Liver (tissue), 9 donors: ENCODE data around the gene NAT16. TPM values are rescaled to one million over a fixed set of nuclear protein-coding genes. Genes with fewer than 3 reads are reported as not detected.
A peak's percentile ranks its signal among the peaks of the same experiment; 100 is the strongest.

ENCODE experiments used
- DNase-seq: peaks from one replicate; pipeline ENCODE4 v3.0.0-alpha.2; 2017; ENCODE audit warnings: low spot score
- H3K27ac ChIP-seq, 2 donors: one replicate each; pipeline ENCODE4 v1.7.0; 2013; ENCODE audit warnings: inconsistent platforms in 2 of 2, low read length in 2 of 2, control low read depth in 1 of 2, low read depth in 1 of 2, mild to moderate bottlenecking in 1 of 2
- H3K27me3 ChIP-seq, 4 donors: one replicate each; pipeline versions ENCODE4 v1.6.1 to v1.7.0; 2013; ENCODE audit warnings: low read length in 3 of 4, inconsistent platforms in 1 of 4, mild to moderate bottlenecking in 1 of 4, moderate library complexity in 1 of 4; ENCODE audit not compliant: control insufficient read depth in 4 of 4, insufficient read depth in 4 of 4
- H3K36me3 ChIP-seq, 4 donors: one replicate each; pipeline versions ENCODE4 v1.6.1 to v1.7.0; 2013; ENCODE audit warnings: low read length in 3 of 4, mild to moderate bottlenecking in 3 of 4, low read depth in 1 of 4, moderate library complexity in 1 of 4; ENCODE audit not compliant: control insufficient read depth in 4 of 4, insufficient read depth in 3 of 4
- H3K4me1 ChIP-seq, 4 donors: one replicate each; pipeline versions ENCODE4 v1.6.1 to v1.7.0; 2013; ENCODE audit warnings: low read length in 3 of 4, mild to moderate bottlenecking in 3 of 4, moderate library complexity in 1 of 4; ENCODE audit not compliant: control insufficient read depth in 4 of 4, insufficient read depth in 4 of 4
- H3K4me3 ChIP-seq, 3 donors: one replicate each; pipeline versions ENCODE4 v1.6.1 to v1.7.0; 2013; ENCODE audit warnings: low read length in 3 of 3, control low read depth in 1 of 3, low read depth in 1 of 3, mild to moderate bottlenecking in 1 of 3
- H3K9ac ChIP-seq, 2 donors: one replicate each; pipeline ENCODE4 v1.7.0; 2013; ENCODE audit warnings: low read length in 2 of 2, mild to moderate bottlenecking in 2 of 2, moderate library complexity in 2 of 2, control low read depth in 1 of 2, low read depth in 1 of 2
- H3K9me3 ChIP-seq, 4 donors: one replicate each; pipeline versions ENCODE4 v1.6.1 to v1.7.0; 2013; ENCODE audit warnings: low read length in 3 of 4; ENCODE audit not compliant: control insufficient read depth in 4 of 4
- ATF3 ChIP-seq: IDR thresholded peaks from 2 replicates; pipeline ENCODE4 v1.6.1; 2016; ENCODE audit warnings: antibody characterized with exemption
- CTCF ChIP-seq: fragments of 150-350 bp; IDR thresholded peaks from 2 replicates; pipeline ENCODE4 v1.5.1; 2017; ENCODE audit warnings: improper control_type of control experiment, low read depth, low read length; ENCODE audit not compliant: missing input control
- EGR1 ChIP-seq, 2 donors: IDR thresholded peaks; 2 replicates each; pipeline ENCODE4 v1.6.1; 2016 to 2018; ENCODE audit warnings: antibody characterized with exemption in 2 of 2, low read depth in 2 of 2
- FOXA1 ChIP-seq: IDR thresholded peaks from 2 replicates; pipeline ENCODE4 v1.6.1; 2016; ENCODE audit warnings: antibody characterized with exemption
- GABPA ChIP-seq, 2 donors: IDR thresholded peaks in 1 of 2; conservative IDR thresholded peaks in 1 of 2; 2 replicates each; pipeline ENCODE4 v1.6.1; 2016; ENCODE audit warnings: antibody characterized with exemption in 2 of 2, mild to moderate bottlenecking in 1 of 2, moderate library complexity in 1 of 2
- HNF4A ChIP-seq, 2 donors: conservative IDR thresholded peaks; 2 replicates each; pipeline ENCODE4 v1.6.1; 2016; ENCODE audit warnings: antibody characterized with exemption in 2 of 2, mild to moderate bottlenecking in 2 of 2
- HNF4G ChIP-seq: IDR thresholded peaks from 2 replicates; pipeline ENCODE4 v1.6.1; 2016; ENCODE audit warnings: antibody characterized with exemption
- JUND ChIP-seq, 2 donors: IDR thresholded peaks; 2 replicates each; pipeline ENCODE4 v1.6.1; 2016; ENCODE audit warnings: antibody characterized with exemption in 2 of 2
- MAX ChIP-seq: IDR thresholded peaks from 2 replicates; pipeline ENCODE4 v1.6.1; 2016; ENCODE audit warnings: antibody characterized with exemption
- NR2F2 ChIP-seq: IDR thresholded peaks from 2 replicates; pipeline ENCODE4 v1.6.1; 2016; ENCODE audit warnings: antibody characterized with exemption
- RAD21 ChIP-seq, 2 donors: IDR thresholded peaks; 2 replicates each; pipeline ENCODE4 v1.6.1; 2016; ENCODE audit warnings: antibody characterized with exemption in 2 of 2, mild to moderate bottlenecking in 2 of 2
- SP1 ChIP-seq: IDR thresholded peaks from 2 replicates; pipeline ENCODE4 v1.6.1; 2018; ENCODE audit warnings: antibody characterized with exemption, mild to moderate bottlenecking
- TAF1 ChIP-seq: conservative IDR thresholded peaks from 2 replicates; pipeline ENCODE4 v1.6.1; 2016; ENCODE audit warnings: antibody characterized with exemption, mild to moderate bottlenecking
- YY1 ChIP-seq: IDR thresholded peaks from 2 replicates; pipeline ENCODE4 v1.6.1; 2016; ENCODE audit warnings: antibody characterized with exemption, mild to moderate bottlenecking
- ZBTB33 ChIP-seq: IDR thresholded peaks from 2 replicates; pipeline ENCODE4 v1.6.1; 2016; ENCODE audit warnings: antibody characterized with exemption
- WGBS: extraction: QIAGEN DNeasy Blood & Tissue Kit; methylation state at CpG from one replicate; pipeline ENCODE4 v1.1.7; 2013; 5-methylcytosine and 5-hydroxymethylcytosine counted together
- polyA plus RNA-seq, 2 donors: library from polyadenylated mRNA; stranded (reverse) in 1 of 2; unstranded in 1 of 2; fragments of 200-250 nt in 1 of 2; fragments of >200 nt in 1 of 2; fragmentation: Nextera tagmentation in 1 of 2; extraction: Ambion mirVana in 1 of 2; gene quantifications; one replicate each; pipeline versions ENCODE4 v1.2.1 to v1.2.3, GENCODE V29; 2013 to 2015
- total RNA-seq, 2 donors: library from RNA; depleted of rRNA; stranded (reverse); fragments of >200 nt; gene quantifications; one replicate each; pipeline ENCODE4 v1.2.3, GENCODE V29; 2014
- donor health status: healthy.
- donor health status: healthy.
- donor health status: healthy.
- donor health status: healthy.
- donor health status: healthy.

Gene NAT16
- total and polyA plus RNA-seq, 4 donors = not detected

GRCh38 chr7:101169838-101170551 lies 10.1 kb downstream of the NAT16 start:
- TF ChIP-seq RAD21 (IDR thresholded peaks at IDR 0.05) (peak; percentile 68 to 79), NR2F2 (no peak), SP1 (no peak), ATF3 (no peak), FOXA1 (no peak), JUND (IDR thresholded peaks at IDR 0.05) (no peak), HNF4G (no peak), GABPA (IDR thresholded peaks at IDR 0.05 in 1 of 2, conservative IDR thresholded peaks at IDR 0.05 in 1 of 2) (no peak), CTCF (peak; percentile 76), YY1 (no peak), MAX (no peak), EGR1 (IDR thresholded peaks at IDR 0.05; ENCODE audit: low read depth in 2 of 2) (peak; percentile 84 to 86)
- H3K27me3 ChIP-seq = peaks cover 8 to 23% (median 18%) of the 10 kb centered on the region in 4 donors
- no peak overlapping the region for H3K9ac ChIP-seq
- no peaks in the 10 kb centered on the region for H3K36me3 ChIP-seq
- peak; percentile 85 for DNase-seq
- no peaks in the 10 kb centered on the region for H3K9me3 ChIP-seq
- 2% methylated on average over 33 of the region's 33 CpGs for WGBS
- H3K4me1 ChIP-seq = peaks cover 13 to 41% (median 17%) of the 10 kb centered on the region in 4 donors
- H3K4me3 ChIP-seq = no peak overlapping the region
- no peak overlapping the region for H3K27ac ChIP-seq

GRCh38 chr7:101169110-101169837 lies 10.8 kb downstream of the NAT16 start:
- no peak overlapping the region for H3K4me3 ChIP-seq
- no peaks in the 10 kb centered on the region for H3K36me3 ChIP-seq
- no peak overlapping the region for H3K9ac ChIP-seq
- TF ChIP-seq NR2F2 (no peak), ZBTB33 (no peak), HNF4A (conservative IDR thresholded peaks at IDR 0.05) (no peak), JUND (IDR thresholded peaks at IDR 0.05) (no peak), TAF1 (no peak), CTCF (no peak), HNF4G (no peak)
- DNase-seq = no peak
- peaks cover 14 to 43% (median 18%) of the 10 kb centered on the region in 4 donors for H3K4me1 ChIP-seq
- H3K27me3 ChIP-seq = peaks cover 9 to 19% (median 18%) of the 10 kb centered on the region in 4 donors
- H3K9me3 ChIP-seq = no peaks in the 10 kb centered on the region
- 4% methylated on average over 18 of the region's 18 CpGs for WGBS
- H3K27ac ChIP-seq = no peak overlapping the region
